Measurements from ENCODE around the gene PIGU.

Gene PIGU

DNA sequence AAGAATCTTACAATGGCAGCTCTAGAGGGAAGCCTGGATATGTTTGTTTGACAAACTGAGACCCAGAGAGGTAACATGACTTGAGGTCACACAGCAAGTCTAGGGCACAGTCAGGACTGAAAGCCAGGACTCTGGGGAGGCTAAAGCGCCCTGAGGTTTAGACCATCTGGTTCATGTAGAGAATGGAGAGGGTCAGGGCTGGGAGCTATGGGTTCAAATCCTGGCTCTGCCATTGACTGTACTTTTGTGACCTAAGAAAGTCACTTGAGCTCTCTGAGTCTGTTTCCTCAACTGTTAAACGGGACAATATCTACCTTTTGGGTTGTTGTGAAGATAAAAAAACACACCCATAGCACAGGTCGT lies 26.1 kb upstream of the PIGU start:
- no peak for TF ChIP-seq CTCF (IDR thresholded peaks at IDR 0.05; ENCODE audit: extremely low read depth, insufficient read depth, missing control alignments)
- no peak for DNase-seq (ENCODE audit: low spot score)
- in situ Hi-C loops (cut with MboI; ENCODE audit: low pct_unique_long_range_greater_than_20kb, low sequenced_read_pairs, unreplicated experiment), result loop anchor here (25.0 kb wide), 1 partner anchor 391 kb away; the partner anchor contains the start of gene AHCY

DNA sequence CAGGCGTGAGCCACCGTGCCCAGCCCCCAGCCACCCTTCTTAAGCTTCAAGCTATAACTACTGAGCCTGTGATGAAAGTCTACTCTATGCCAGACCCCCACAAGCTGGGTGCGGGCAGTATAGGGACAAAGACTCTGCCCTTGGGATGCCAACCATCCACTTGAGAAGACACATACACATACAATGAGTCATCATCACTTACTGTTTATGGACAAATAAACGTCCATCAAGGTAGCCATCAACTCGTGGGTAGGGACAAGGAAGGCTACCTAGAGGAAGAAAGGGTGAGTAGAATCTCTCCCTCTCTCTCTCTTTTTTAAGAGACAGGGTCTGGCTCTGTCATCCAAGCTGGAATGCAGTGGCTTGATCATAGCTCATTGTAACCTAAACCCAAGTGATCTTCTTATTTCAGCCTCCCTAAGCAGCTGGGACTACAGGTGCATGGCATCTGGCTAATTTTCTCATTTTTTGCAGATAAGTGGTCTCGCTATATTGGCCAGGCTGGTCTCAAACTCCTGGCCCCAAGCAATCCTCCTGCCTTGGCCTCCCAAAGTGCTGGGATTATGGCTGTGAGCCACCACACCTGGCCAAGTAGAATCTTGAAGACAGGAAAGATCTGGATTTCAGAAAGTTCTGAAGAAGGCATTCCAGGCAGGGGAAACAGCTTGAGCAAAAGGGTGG lies 24.7 kb upstream of the PIGU start:
- TF ChIP-seq CTCF (IDR thresholded peaks at IDR 0.05; ENCODE audit: extremely low read depth, insufficient read depth, missing control alignments), result no peak
- DNase-seq (ENCODE audit: low spot score), result no peak
- in situ Hi-C loops (cut with MboI; ENCODE audit: low pct_unique_long_range_greater_than_20kb, low sequenced_read_pairs, unreplicated experiment), result loop anchor here (25.0 kb wide), 1 partner anchor 389 kb away; the partner anchor contains the start of gene AHCY

DNA sequence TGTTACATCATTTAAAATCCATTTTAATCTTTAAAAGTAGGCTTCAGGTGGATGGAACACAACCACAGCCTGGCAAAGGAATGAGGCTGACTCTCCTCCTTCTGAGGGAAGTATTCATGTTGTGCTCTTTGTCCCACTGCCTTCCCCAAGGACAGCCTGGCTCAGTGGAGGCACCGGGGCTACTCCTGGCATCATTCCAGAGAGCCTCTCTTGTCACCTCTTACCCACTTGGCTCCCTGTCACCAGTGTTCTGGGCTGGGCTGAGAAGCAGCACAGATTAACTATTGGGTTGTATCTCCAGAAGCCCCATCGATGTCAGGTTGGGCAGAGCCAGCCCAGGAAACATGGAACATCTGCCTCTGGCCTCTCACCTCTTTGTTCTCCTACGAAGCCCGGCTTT lies 16.5 kb upstream of the PIGU start:
- in situ Hi-C loops (cut with MboI; ENCODE audit: low pct_unique_long_range_greater_than_20kb, low sequenced_read_pairs, unreplicated experiment), result no loop called here
- DNase-seq (ENCODE audit: low spot score), result no peak
- TF ChIP-seq CTCF (IDR thresholded peaks at IDR 0.05; ENCODE audit: extremely low read depth, insufficient read depth, missing control alignments), result no peak

- in situ Hi-C loops (cut with MboI; ENCODE audit: low pct_unique_long_range_greater_than_20kb, low sequenced_read_pairs, unreplicated experiment), result no loop called here
- DNase-seq (ENCODE audit: low spot score), result no peak
- TF ChIP-seq CTCF (IDR thresholded peaks at IDR 0.05; ENCODE audit: extremely low read depth, insufficient read depth, missing control alignments), result no peak
These were observed 14.9 kb upstream of the PIGU start for GRCh38 chr20:34691838-34692237.

DNA sequence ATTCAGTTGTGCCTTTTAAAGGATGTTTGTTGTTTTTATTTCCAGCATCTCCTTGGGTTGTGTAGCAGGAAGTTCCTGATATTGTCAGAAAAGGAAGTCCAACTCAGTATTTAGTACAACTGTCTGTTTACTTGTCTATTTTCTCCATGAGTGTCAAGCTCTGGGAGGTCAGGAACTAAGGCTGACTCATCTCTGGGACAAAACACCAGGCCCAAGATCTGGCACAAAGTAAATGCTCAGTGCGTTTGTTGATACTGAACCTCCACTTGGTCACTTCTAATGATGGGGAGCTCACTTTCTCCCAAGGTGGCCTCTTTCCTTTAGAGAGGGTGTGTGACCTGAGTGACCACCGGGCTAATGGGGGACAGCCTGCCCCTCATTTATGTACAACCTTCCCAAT lies 12.6 kb upstream of the PIGU start:
- TF ChIP-seq CTCF (IDR thresholded peaks at IDR 0.05; ENCODE audit: extremely low read depth, insufficient read depth, missing control alignments), result no peak
- no peak for DNase-seq (ENCODE audit: low spot score)
- in situ Hi-C loops (cut with MboI; ENCODE audit: low pct_unique_long_range_greater_than_20kb, low sequenced_read_pairs, unreplicated experiment), result no loop called here

- no peak for DNase-seq (ENCODE audit: low spot score)
- in situ Hi-C loops (cut with MboI; ENCODE audit: low pct_unique_long_range_greater_than_20kb, low sequenced_read_pairs, unreplicated experiment), result no loop called here
- no peak for TF ChIP-seq CTCF (IDR thresholded peaks at IDR 0.05; ENCODE audit: extremely low read depth, insufficient read depth, missing control alignments)
These were observed 6.8 kb upstream of the PIGU start for GRCh38 chr20:34683667-34684066.
